ENCODE measurements around the gene PLGRKT. TPM values are rescaled to one million over a fixed set of nuclear protein-coding genes. Genes with fewer than 3 reads are reported as not detected.

Gene PLGRKT
- total RNA-seq, 1 experiment from 2014 or later: 19.2 TPM

GRCh38 chr9:5360341-5360740 lies 77.4 kb downstream of the PLGRKT start (continued):
- TF ChIP-seq ZBTB43 (CRISPR knock-in tag; IDR thresholded peaks at IDR 0.05): no peak
- TF ChIP-seq ERG (CRISPR knock-in tag; IDR thresholded peaks at IDR 0.05): no peak
- TF ChIP-seq E2F4 (CRISPR knock-in tag; IDR thresholded peaks at IDR 0.05; ENCODE audit: borderline replicate concordance, low read depth): no peak
- TF ChIP-seq NR2C2 (CRISPR knock-in tag; IDR thresholded peaks at IDR 0.05): no peak
- TF ChIP-seq NR1H2 (CRISPR knock-in tag; IDR thresholded peaks at IDR 0.05): no peak
- TF ChIP-seq NFATC4 (CRISPR knock-in tag; IDR thresholded peaks at IDR 0.05): no peak
- no peak for TF ChIP-seq OVOL2 (CRISPR knock-in tag; IDR thresholded peaks at IDR 0.05; ENCODE audit: borderline replicate concordance)
- no peak for TF ChIP-seq ATF6 (CRISPR knock-in tag; IDR thresholded peaks at IDR 0.05)
- TF ChIP-seq FOXP1 (CRISPR knock-in tag; IDR thresholded peaks at IDR 0.05; ENCODE audit: borderline replicate concordance): no peak
- no peak for TF ChIP-seq AFF4 (CRISPR knock-in tag; IDR thresholded peaks at IDR 0.05; ENCODE audit: borderline replicate concordance)

GRCh38 chr9:5357431-5358105 lies 80.2 kb downstream of the PLGRKT start:
- H3K27ac Mint-ChIP-seq: no peak overlapping the region

More at GRCh38 chr9:5357431-5358105, 80.2 kb downstream of the PLGRKT start:
- DNase-seq (ENCODE audit: low spot score) (no peak), ATAC-seq (no peak)
- CTCF ChIA-PET: no interaction called here
- H3K27me3 Mint-ChIP-seq (ENCODE audit: low read depth): no peaks in the 10 kb centered on the region
- no peaks in the 10 kb centered on the region for H3K9me3 Mint-ChIP-seq
- no peak for TF ChIP-seq E2F1 (CRISPR knock-in tag; IDR thresholded peaks at IDR 0.05)
- H3K4me3 Mint-ChIP-seq: no peak overlapping the region
- no peaks in the 10 kb centered on the region for H3K36me3 Mint-ChIP-seq
- POLR2A ChIA-PET: no interaction called here
- H3K4me1 Mint-ChIP-seq: 0 out of 2 replicates have a peak, but pooled peaks cover 9% of the 10 kb centered on the region
